ENCODE measurements around the gene ZBED2.

ZBED2 gene

DNA sequence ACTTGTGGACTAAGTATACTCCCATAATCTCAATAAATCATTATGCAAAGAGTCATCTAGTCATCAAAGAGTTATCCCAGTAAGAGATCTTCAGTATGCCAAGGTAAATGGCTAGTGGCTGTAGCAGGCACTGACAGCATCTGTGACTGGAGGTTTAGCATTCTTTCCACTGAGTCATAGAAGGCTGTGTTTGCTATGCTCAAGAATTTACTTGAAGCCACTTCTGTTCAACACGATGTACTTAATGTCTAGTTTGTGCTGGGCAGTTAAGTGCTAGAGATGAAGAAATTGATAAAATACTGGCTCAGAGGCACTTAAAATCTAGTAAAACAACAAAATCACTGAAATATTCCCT, 13.0 kb downstream of the ZBED2 start:
- H3K27ac ChIP-seq = no peak overlapping the region
- CTCF ChIA-PET = interaction anchor here (0.6 kb wide), 1 partner anchor 388 kb away, joined by 4 read pairs; no protein-coding TSS in a partner anchor
- DNase-seq (ENCODE audit: low spot score) = peak; percentile 88
- TF ChIP-seq, protein P1, sequence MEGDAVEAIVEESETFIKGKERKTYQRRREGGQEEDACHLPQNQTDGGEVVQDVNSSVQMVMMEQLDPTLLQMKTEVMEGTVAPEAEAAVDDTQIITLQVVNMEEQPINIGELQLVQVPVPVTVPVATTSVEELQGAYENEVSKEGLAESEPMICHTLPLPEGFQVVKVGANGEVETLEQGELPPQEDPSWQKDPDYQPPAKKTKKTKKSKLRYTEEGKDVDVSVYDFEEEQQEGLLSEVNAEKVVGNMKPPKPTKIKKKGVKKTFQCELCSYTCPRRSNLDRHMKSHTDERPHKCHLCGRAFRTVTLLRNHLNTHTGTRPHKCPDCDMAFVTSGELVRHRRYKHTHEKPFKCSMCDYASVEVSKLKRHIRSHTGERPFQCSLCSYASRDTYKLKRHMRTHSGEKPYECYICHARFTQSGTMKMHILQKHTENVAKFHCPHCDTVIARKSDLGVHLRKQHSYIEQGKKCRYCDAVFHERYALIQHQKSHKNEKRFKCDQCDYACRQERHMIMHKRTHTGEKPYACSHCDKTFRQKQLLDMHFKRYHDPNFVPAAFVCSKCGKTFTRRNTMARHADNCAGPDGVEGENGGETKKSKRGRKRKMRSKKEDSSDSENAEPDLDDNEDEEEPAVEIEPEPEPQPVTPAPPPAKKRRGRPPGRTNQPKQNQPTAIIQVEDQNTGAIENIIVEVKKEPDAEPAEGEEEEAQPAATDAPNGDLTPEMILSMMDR (conservative IDR thresholded peaks at IDR 0.05; ENCODE audit: low read depth) = no peak
- POLR2A ChIA-PET (ENCODE audit: low non-redundant PET) = no interaction called here

DNA sequence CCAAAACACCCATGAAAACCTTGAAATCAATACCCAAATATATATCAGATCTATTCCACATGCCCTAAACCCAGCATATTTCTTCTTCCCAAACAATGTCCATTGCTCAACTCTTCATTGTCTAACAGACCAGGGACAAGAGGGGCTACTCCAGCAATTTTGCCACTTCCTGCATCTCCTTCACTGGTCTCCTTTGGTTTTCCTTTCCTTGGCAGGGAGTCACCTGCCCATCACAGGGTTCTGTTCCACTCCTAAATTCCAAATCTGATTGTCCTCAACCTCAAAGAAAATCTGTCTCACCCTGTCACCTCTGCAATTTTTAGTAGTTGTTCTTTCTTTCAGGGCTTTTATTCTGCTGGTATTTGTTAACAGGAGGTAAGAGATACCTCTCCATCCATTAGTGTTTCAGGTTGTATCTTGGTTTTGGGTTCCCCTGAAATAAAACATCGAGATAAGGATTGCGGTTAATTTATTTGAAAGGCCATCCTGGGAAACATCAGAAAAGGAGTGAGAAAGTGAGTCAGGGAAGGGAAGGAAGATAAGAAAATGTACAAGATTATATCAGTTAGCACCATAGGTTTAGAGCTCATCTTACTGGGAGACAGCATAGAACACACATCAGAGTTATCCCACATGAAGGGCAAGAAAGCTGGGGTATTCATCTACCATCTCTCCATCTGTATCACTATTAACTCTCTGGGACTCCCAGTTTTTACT, 13.6 kb downstream of the ZBED2 start:
- CTCF ChIA-PET = interaction anchor here (0.6 to 1.2 kb wide), 2 partner anchors 110 to 389 kb away, joined by 3 to 4 read pairs; no protein-coding TSS in a partner anchor

DNA sequence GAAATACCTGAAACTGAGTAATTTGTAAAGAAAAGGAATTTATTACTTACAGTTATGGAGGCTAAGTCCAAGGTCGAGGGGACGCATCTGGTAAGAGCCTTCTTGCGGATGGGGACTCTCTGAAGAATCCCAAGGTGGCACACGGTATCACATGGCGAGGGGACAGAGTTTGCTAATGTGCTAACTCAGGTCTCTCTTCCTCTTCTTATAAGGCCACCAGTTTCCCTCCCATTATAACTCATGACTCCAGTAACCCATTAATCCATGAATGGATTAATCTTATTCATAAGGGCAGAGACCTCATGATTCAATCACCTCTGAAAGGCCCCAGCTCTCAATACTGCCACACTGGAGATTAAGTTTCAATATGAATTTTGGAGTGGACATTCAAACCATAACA, 15.7 kb downstream of the ZBED2 start:
- TF ChIP-seq, protein P1 (conservative IDR thresholded peaks at IDR 0.05; ENCODE audit: low read depth) = no peak
- ChIA-PET POLR2A (ENCODE audit: low non-redundant PET) (no interaction called here), CTCF (no interaction called here)
- DNase-seq (ENCODE audit: low spot score) = no peak
- H3K27ac ChIP-seq = no peak overlapping the region

More for the DNA sequence above, 13.6 kb downstream of the ZBED2 start:
- DNase-seq (ENCODE audit: low spot score) = no peak
- TF ChIP-seq, protein P1 (conservative IDR thresholded peaks at IDR 0.05; ENCODE audit: low read depth) = no peak
- H3K27ac ChIP-seq = no peak overlapping the region
- POLR2A ChIA-PET (ENCODE audit: low non-redundant PET) = no interaction called here

DNA sequence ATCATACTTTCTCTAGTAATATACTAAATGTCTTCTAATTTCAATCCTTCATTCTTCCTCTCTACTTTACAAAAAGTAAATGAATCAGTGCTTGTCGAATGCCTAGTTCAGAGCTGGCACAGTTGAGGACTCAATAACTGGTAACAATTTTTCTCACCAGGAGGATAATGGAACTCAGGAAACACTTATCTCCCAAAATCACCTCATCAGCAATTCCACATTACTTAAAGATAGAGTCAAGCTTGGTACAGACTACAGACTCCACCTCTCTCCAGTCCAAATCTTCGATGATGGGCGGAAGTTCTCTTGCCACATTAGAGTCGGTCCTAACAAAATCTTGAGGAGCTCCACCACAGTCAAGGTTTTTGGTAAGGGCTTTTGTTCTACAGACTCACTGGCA, 16.3 kb downstream of the ZBED2 start:
- TF ChIP-seq, protein P1 (conservative IDR thresholded peaks at IDR 0.05; ENCODE audit: low read depth) = no peak
- CTCF ChIA-PET = interaction anchor here (0.9 to 1.9 kb wide), 5 partner anchors 11 to 138 kb away, joined by 4 to 17 read pairs (median 6); no protein-coding TSS in a partner anchor
- no peak overlapping the region for H3K27ac ChIP-seq
- POLR2A ChIA-PET (ENCODE audit: low non-redundant PET) = no interaction called here
- no peak for DNase-seq (ENCODE audit: low spot score)

DNA sequence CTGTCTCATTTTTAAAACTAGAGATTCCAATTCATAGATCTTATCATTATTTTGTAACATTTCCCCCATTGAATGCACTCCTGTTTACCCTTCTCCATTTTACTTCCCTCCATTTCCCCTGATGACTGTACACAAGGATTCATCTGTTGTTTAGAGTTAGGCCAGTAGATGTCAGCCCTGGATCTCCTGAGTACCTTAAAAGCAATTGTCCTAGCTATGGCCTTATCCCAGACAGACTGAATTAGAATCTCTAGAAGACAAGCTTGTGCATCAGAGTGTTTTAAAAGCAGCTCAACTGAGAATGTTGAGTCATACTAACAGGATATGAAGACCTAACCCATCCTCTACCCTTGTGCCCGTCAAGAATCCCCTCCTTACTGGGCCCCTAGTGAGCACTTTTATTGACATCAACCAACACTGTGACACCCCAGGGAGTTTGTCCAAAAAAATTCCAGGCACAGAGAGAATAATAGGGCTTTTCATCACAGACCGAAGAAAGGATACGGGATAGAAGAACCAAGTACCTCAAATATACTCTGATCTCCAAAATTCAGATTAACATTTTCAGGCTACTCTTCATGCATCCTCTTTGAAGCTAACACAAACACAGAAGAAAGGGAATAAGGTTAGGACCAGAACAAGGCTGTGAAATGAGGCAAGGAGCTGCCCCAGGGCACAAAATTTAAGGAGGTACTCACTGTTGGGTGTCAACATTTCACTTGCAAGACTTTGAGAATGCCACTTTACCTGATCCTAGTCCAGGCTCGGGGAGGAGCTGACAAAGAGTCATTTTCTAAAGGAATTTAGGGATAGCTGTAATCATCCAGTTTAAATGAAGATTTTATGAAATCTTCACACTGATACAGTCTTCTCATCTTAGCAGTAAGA, 17.1 kb downstream of the ZBED2 start:
- ChIA-PET POLR2A (ENCODE audit: low non-redundant PET) (no interaction called here), CTCF (interaction anchor here (0.6 to 1.9 kb wide), 9 partner anchors 12 to 1111 kb away, joined by 3 to 17 read pairs (median 4); no protein-coding TSS in a partner anchor)
- TF ChIP-seq, protein P1 (conservative IDR thresholded peaks at IDR 0.05; ENCODE audit: low read depth) = peak; percentile 61
- peak; percentile 78 for DNase-seq (ENCODE audit: low spot score)
- H3K27ac ChIP-seq = no peak overlapping the region

DNA sequence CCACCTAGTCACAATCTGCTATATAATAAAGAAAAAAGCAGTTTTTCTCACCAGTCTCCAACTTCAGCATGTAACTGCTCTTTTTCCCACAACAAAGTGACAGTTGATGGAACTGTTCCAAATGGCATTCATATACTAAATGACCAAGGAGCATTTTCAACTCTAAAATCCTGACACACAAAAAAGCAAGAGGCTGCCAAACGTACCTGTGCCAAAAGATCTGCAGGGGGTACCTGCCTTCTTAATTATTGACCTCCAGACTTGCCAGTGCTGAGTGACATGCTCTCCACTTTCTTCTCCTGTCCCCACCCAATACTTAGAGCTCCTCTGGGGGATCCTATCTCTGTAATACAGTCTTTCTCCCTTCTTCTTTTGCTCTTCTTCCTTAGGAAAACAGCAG, 18.0 kb downstream of the ZBED2 start:
- CTCF ChIA-PET = interaction anchor here (0.6 to 1.9 kb wide), 5 partner anchors 90 to 1110 kb away, joined by 3 to 17 read pairs (median 6); no protein-coding TSS in a partner anchor
- POLR2A ChIA-PET (ENCODE audit: low non-redundant PET) = no interaction called here
- H3K27ac ChIP-seq = no peak overlapping the region
- TF ChIP-seq, protein P1 (conservative IDR thresholded peaks at IDR 0.05; ENCODE audit: low read depth) = no peak
- DNase-seq (ENCODE audit: low spot score) = no peak

All from RWPE1 (cell line).